Inflammatory macrophage (primary cell): ENCODE data around the gene FKBP1B.
"Not testable (repeated sequence)": the region's sequence is repeated elsewhere in the genome, so short reads cannot be mapped to it uniquely, and the experiment has no call there.

Source experiments
- DNase-seq, 2 donors: peaks; one replicate each; pipeline ENCODE4 v3.0.0-alpha.2; 2020 to 2022
- total RNA-seq, 18 experiments: gene quantifications; one replicate each; lab custom pipeline; 2026; ENCODE audit warnings: mixed read lengths in 6 of 18, inconsistent platforms in 2 of 18; lab: John Stamatoyannopoulos, UW

Gene FKBP1B
- 0.38 to 2.7 (median 0.80) reads per million in 18 experiments for total RNA-seq

GRCh38 chr2:24049485-24050021, at the start of gene FKBP1B:
Gene FKBP1B (plus strand): TSS chr2:24049741. CDS start chr2:24049850, 109 bp downstream.
- DNase-seq: peak in 1 of 2 donors; percentile 29

- DNase-seq: no peak
Measured at GRCh38 chr2:24007693-24008092, 41.8 kb upstream of the FKBP1B start.

GRCh38 chr2:24008672-24009366, 40.7 kb upstream of the FKBP1B start:
- no peak for DNase-seq

- DNase-seq: no peak
Measured at GRCh38 chr2:24009367-24009679, 40.2 kb upstream of the FKBP1B start.

- no peak for DNase-seq
Measured at GRCh38 chr2:24009680-24010476, 39.7 kb upstream of the FKBP1B start, which contains the start of gene MFSD2B. Gene MFSD2B (plus strand): TSS chr2:24010085. CDS start chr2:24010097, 12 bp downstream.

GRCh38 chr2:24010477-24011249, 38.9 kb upstream of the FKBP1B start:
- DNase-seq: no peak

GRCh38 chr2:24011250-24012104, 38.1 kb upstream of the FKBP1B start:
- no peak for DNase-seq

- DNase-seq: no peak
Measured at GRCh38 chr2:24012521-24013188, 36.9 kb upstream of the FKBP1B start.

- not testable (repeated sequence) for DNase-seq
Measured at GRCh38 chr2:24014902-24015301, 34.6 kb upstream of the FKBP1B start.

- no peak for DNase-seq
Measured at GRCh38 chr2:24015562-24016375, 33.8 kb upstream of the FKBP1B start.

- no peak for DNase-seq
Measured at GRCh38 chr2:24016376-24016761, 33.2 kb upstream of the FKBP1B start.

- no peak for DNase-seq
Measured at GRCh38 chr2:24016853-24017703, 32.5 kb upstream of the FKBP1B start.

GRCh38 chr2:24017711-24018110, 31.8 kb upstream of the FKBP1B start:
- no peak for DNase-seq

- no peak for DNase-seq
Measured at GRCh38 chr2:24018241-24018640, 31.3 kb upstream of the FKBP1B start.

- DNase-seq: no peak
Measured at GRCh38 chr2:24019729-24020128, 29.8 kb upstream of the FKBP1B start.

- DNase-seq: no peak
Measured at GRCh38 chr2:24020244-24020643, 29.3 kb upstream of the FKBP1B start.

- no peak for DNase-seq
Measured at GRCh38 chr2:24021122-24021998, 28.2 kb upstream of the FKBP1B start.

- no peak for DNase-seq
Measured at GRCh38 chr2:24022324-24022974, 27.1 kb upstream of the FKBP1B start.
